OCI-LY7 (cell line): ENCODE data around the gene HOOK2.
"Not testable (repeated sequence)": the region's sequence is repeated elsewhere in the genome, so short reads cannot be mapped to it uniquely, and the experiment has no call there.

Experiments
- CTCF ChIP-seq: fragments of 200-600 bp; sonication (generic); conservative IDR thresholded peaks from 2 replicates; pipeline ENCODE4 v1.5.1; 2014; ENCODE audit warnings: mild to moderate bottlenecking, antibody characterized with exemption, low read length, moderate library complexity, mixed read lengths
- EZH2phosphoT487 ChIP-seq: fragments of 200-600 bp; sonication (generic); IDR thresholded peaks from 2 replicates; pipeline ENCODE4 v1.6.1; 2018; ENCODE audit warnings: low read depth, borderline replicate concordance, mild to moderate bottlenecking, mixed run types, antibody characterized with exemption, low read length, moderate library complexity, mixed read lengths

- not testable (repeated sequence) for TF ChIP-seq CTCF, EZH2phosphoT487
Measured at GRCh38 chr19:12725612-12726011, 49.7 kb downstream of the HOOK2 start.
